ENCODE data around the gene PLEKHM2.

DNA sequence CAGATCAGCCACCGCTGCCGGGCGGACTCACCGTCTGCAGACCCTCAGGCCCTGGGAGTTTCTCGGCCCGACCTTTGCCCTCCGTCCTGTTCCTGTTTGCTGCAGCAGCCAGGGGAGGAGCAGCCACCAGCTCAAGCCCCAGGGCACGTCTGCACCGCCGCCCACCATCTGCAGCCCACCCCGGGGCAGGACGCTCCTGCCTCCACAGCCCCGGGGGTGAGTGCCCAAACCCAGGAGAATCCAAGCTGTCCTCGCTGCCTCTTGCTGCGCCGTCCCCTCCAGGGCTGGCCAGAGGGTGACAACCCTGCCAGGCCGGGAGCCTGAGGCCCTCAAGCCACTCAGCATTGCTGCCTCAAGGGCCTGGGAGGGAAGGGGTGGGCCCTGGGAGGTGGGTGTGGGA lies 50.8 kb downstream of the PLEKHM2 start:
- TF ChIP-seq EZH2 (optimal IDR thresholded peaks at IDR 0.05; ENCODE audit: low read depth, low read length) (no peak), EZH2phosphoT487 (IDR thresholded peaks at IDR 0.05; ENCODE audit: low read length) (no peak)
- TF ChIP-seq, protein P1, sequence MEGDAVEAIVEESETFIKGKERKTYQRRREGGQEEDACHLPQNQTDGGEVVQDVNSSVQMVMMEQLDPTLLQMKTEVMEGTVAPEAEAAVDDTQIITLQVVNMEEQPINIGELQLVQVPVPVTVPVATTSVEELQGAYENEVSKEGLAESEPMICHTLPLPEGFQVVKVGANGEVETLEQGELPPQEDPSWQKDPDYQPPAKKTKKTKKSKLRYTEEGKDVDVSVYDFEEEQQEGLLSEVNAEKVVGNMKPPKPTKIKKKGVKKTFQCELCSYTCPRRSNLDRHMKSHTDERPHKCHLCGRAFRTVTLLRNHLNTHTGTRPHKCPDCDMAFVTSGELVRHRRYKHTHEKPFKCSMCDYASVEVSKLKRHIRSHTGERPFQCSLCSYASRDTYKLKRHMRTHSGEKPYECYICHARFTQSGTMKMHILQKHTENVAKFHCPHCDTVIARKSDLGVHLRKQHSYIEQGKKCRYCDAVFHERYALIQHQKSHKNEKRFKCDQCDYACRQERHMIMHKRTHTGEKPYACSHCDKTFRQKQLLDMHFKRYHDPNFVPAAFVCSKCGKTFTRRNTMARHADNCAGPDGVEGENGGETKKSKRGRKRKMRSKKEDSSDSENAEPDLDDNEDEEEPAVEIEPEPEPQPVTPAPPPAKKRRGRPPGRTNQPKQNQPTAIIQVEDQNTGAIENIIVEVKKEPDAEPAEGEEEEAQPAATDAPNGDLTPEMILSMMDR (IDR thresholded peaks at IDR 0.05; ENCODE audit: low read length), result no peak

All from MM.1S (cell line).